Suppressor macrophage (primary cell): ENCODE measurements around the gene CNDP2.

Experiments used
- DNase-seq, 4 experiments: peaks; one replicate each; pipeline ENCODE4 v3.0.0-alpha.2; 2020 to 2022

CNDP2 gene

DNA sequence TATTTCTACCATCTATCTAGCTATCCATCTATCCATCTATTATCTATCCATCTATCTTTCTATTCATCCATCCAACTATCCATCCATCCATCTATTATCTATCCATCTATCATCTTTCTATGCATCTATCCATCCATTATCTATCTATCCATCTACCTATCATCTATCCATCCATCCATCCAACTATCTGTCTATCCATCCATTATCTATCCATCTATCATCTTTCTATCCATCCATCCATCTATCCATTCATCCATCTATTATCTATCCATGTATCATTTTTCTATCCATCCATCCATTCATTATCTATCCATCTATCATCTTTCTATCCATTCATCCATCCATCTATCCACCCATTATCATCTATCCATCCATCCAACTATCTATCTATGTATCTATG lies 76.9 kb downstream of the CNDP2 start:
- DNase-seq, result no peak
